Neural progenitor cell (in vitro differentiated cells): ENCODE data around the gene STRN4. TPM values are rescaled to one million over a fixed set of nuclear protein-coding genes. Genes with fewer than 3 reads are reported as not detected.

Experiments used
- DNase-seq: peaks from one replicate; pipeline ENCODE4 v3.0.0-alpha.2; 2016; ENCODE audit warnings: low spot score
- H2AFZ ChIP-seq: fragments of 200-600 bp; sonication (generic); replicated peaks from 2 replicates; pipeline ENCODE4 v1.6.1; 2016; ENCODE audit warnings: antibody characterized with exemption
- H3F3A ChIP-seq: fragments of 200-600 bp; sonication (generic); 2 replicates; pipeline ENCODE4 v1.6.1; 2016; ENCODE audit warnings: antibody characterized with exemption, low read depth
- H3K27ac ChIP-seq: fragments of 200-600 bp; sonication (generic); 2 replicates; pipeline ENCODE4 v1.5.1; 2016; ENCODE audit warnings: mild to moderate bottlenecking
- H3K27me3 ChIP-seq: fragments of 200-600 bp; sonication (generic); 2 replicates; pipeline ENCODE4 v1.6.1; 2016; ENCODE audit warnings: mild to moderate bottlenecking, moderate library complexity
- H3K36me3 ChIP-seq: fragments of 200-600 bp; sonication (generic); 2 replicates; pipeline ENCODE4 v1.5.1; 2016
- H3K4me1 ChIP-seq: fragments of 200-600 bp; sonication (generic); 2 replicates; pipeline ENCODE4 v1.6.1; 2016; ENCODE audit warnings: mixed run types
- H3K4me2 ChIP-seq: fragments of 200-600 bp; sonication (generic); 2 replicates; pipeline ENCODE4 v1.6.1; 2016
- H3K4me3 ChIP-seq: fragments of 200-600 bp; sonication (generic); 2 replicates; pipeline ENCODE4 v1.5.1; 2016
- H3K79me2 ChIP-seq: fragments of 200-600 bp; sonication (generic); 2 replicates; pipeline ENCODE4 v1.6.1; 2016; ENCODE audit warnings: low read depth
- H3K9ac ChIP-seq: fragments of 200-600 bp; sonication (generic); 2 replicates; pipeline ENCODE4 v1.6.1; 2016
- H3K9me3 ChIP-seq: fragments of 200-600 bp; sonication (generic); 2 replicates; pipeline ENCODE4 v1.5.1; 2016; ENCODE audit warnings: low read depth
- H4K20me1 ChIP-seq: fragments of 200-600 bp; sonication (generic); 2 replicates; pipeline ENCODE4 v1.6.1; 2016; ENCODE audit warnings: low read depth
- H3K27ac Mint-ChIP-seq: 3 replicates; pipeline ENCODE4 v1.8.0; 2021; ENCODE audit warnings: mixed read lengths
- H3K27me3 Mint-ChIP-seq: 2 replicates; pipeline ENCODE4 v1.8.0; 2022; ENCODE audit warnings: low read depth, mild to moderate bottlenecking, inconsistent platforms, moderate library complexity, mixed read lengths; ENCODE audit not compliant: insufficient read depth
- H3K36me3 Mint-ChIP-seq: 3 replicates; pipeline ENCODE4 v1.8.0; 2021; ENCODE audit warnings: mixed read lengths
- H3K4me1 Mint-ChIP-seq: 3 replicates; pipeline ENCODE4 v1.8.0; 2021; ENCODE audit warnings: mixed read lengths
- H3K4me3 Mint-ChIP-seq: 3 replicates; pipeline ENCODE4 v1.8.0; 2021; ENCODE audit warnings: mild to moderate bottlenecking, moderate library complexity, mixed read lengths
- H3K9me3 Mint-ChIP-seq: 3 replicates; pipeline ENCODE4 v1.8.0; 2020; ENCODE audit warnings: mixed read lengths
- EZH2 ChIP-seq: fragments of 200-600 bp; sonication (generic); IDR thresholded peaks from 2 replicates; pipeline ENCODE4 v1.6.1; 2017; ENCODE audit warnings: antibody characterized with exemption, mild to moderate bottlenecking, moderate library complexity
- EZH2phosphoT487 ChIP-seq: fragments of 200-600 bp; sonication (generic); IDR thresholded peaks from 2 replicates; pipeline ENCODE4 v1.6.1; 2017; ENCODE audit warnings: antibody characterized with exemption
- total RNA-seq: library from RNA; depleted of rRNA; stranded (reverse); fragments of >200 nt; gene quantifications from 2 replicates; pipeline ENCODE4 v1.2.3, GENCODE V29; 2015; ENCODE audit warnings: low replicate concordance
- TF ChIP-seq, protein P1 (sequence below): fragments of 200-600 bp; sonication (generic); IDR thresholded peaks from 2 replicates; pipeline ENCODE4 v1.5.1; 2017; ENCODE audit warnings: antibody characterized with exemption, mild to moderate bottlenecking

The STRN4 gene
- total RNA-seq, 1 donor from 2014 or later = 54.1 TPM

DNA sequence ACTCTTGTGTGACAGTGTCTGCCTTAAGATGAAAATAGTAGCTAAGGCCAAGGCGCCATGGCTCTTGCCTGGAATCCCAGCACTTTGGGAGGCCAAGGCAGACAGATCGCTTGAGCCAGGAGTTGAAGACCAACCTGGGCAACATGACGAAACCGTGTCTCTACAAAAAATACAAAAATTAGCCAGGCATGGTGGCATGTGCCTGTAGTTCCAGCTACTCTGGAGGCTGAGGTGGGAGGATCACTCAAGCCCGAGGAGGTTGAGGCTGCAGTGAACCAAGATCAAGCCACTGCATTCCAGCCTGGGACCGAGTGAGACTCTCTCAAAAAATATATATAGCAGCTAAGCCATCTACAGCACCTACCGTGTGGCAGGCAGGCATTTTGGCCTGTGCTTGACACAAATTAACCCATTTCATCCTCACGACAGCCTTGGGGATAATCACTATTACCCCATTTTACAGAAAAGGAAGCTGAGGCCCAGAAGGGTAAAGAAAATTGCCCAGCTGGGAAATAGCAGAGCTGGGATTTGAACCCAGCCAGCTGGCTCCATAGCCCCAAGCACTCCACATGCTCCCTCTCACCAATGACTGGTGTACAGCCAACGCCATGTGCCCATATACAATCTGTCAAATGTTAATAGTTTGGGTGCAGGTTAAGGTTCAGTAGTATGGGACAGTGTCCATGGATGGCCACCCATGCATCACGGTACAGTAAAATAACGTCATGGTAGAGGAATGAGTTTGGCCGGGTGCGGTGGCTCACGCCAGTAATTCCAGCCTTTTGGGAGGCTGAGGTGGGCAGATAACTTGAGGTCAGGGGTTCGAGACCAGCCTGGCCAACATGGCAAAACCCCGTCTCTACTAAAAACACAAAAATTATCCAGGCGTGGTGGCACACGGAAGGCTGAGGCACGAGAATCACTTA, 39.1 kb upstream of the STRN4 start:
- Mint-ChIP-seq H3K27ac (no peak overlapping the region), H3K9me3 (no peaks in the 10 kb centered on the region), H3K27me3 (peaks cover 4% of the 10 kb centered on the region), H3K4me3 (peak overlapping the region; percentile 96), H3K36me3 (peaks cover 7% of the 10 kb centered on the region), H3K4me1 (peaks cover 41% of the 10 kb centered on the region)
- H3K9ac ChIP-seq = no peak overlapping the region
- peak overlapping the region; percentile 78 for H3K4me2 ChIP-seq
- peaks cover 22% of the 10 kb centered on the region for H3F3A ChIP-seq
- peaks cover 50% of the 10 kb centered on the region for H4K20me1 ChIP-seq
- H2AFZ ChIP-seq = no peak overlapping the region
- peak overlapping the region; percentile 14 for H3K27ac ChIP-seq
- TF ChIP-seq EZH2 = no peak
- TF ChIP-seq EZH2phosphoT487 = no peak
- TF ChIP-seq, protein P1, sequence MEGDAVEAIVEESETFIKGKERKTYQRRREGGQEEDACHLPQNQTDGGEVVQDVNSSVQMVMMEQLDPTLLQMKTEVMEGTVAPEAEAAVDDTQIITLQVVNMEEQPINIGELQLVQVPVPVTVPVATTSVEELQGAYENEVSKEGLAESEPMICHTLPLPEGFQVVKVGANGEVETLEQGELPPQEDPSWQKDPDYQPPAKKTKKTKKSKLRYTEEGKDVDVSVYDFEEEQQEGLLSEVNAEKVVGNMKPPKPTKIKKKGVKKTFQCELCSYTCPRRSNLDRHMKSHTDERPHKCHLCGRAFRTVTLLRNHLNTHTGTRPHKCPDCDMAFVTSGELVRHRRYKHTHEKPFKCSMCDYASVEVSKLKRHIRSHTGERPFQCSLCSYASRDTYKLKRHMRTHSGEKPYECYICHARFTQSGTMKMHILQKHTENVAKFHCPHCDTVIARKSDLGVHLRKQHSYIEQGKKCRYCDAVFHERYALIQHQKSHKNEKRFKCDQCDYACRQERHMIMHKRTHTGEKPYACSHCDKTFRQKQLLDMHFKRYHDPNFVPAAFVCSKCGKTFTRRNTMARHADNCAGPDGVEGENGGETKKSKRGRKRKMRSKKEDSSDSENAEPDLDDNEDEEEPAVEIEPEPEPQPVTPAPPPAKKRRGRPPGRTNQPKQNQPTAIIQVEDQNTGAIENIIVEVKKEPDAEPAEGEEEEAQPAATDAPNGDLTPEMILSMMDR = no peak
- DNase-seq = no peak
- H3K27me3 ChIP-seq = peaks cover 8% of the 10 kb centered on the region
- peaks cover 72% of the 10 kb centered on the region for H3K79me2 ChIP-seq
- no peaks in the 10 kb centered on the region for H3K9me3 ChIP-seq
- H3K4me3 ChIP-seq = peak overlapping the region; percentile 53
- H3K36me3 ChIP-seq = no peaks in the 10 kb centered on the region
- H3K4me1 ChIP-seq = peaks cover 20% of the 10 kb centered on the region

DNA sequence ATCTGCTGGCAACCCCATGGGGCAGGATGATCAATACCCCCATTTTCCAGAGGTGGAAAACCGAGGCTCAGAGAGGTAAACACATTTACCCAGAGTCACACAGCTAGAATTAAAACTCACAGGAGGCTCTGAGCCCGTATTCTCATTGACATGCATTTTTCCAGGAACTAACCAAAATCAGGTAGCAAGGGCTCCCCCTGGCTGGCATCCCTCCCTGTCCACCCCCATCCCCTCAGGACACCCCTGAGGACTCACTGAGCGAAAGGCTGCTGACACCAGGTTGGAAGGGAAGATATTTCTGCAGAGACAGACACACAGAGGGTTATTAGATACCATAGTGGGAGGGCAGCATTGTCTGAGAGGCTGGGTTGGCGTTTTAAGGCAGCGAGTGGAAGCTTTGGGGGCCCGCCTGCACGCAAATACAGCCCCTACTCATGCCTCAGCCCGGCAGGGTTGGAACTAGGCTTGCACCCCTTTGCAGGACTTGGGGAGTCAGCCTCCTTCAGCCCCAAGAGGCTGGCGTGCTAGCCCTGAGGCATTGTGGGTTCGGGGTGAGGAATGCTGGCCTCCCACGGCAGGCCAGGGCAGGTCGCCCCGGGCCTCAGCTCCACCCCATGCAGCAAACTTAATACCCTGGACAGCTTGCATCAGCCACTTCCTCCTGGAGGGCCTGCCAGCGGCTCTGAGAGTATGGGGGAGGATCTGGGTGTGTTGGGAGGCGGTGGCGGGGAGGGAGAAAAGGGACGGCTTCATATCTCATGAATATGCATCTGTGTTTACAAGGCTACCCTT, 38.2 kb upstream of the STRN4 start:
- Histone ChIP-seq H3K9me3 (no peaks in the 10 kb centered on the region), H4K20me1 (peaks cover 50% of the 10 kb centered on the region), H3K27ac (peak overlapping the region; percentile 14), H2AFZ (no peak overlapping the region), H3F3A (peaks cover 20% of the 10 kb centered on the region), H3K4me1 (peaks cover 20% of the 10 kb centered on the region), H3K36me3 (no peaks in the 10 kb centered on the region), H3K9ac (no peak overlapping the region), H3K4me3 (peak overlapping the region; percentile 53), H3K4me2 (peak overlapping the region; percentile 78), H3K79me2 (peaks cover 72% of the 10 kb centered on the region), H3K27me3 (peaks cover 6% of the 10 kb centered on the region)
- peaks cover 41% of the 10 kb centered on the region for H3K4me1 Mint-ChIP-seq
- H3K27me3 Mint-ChIP-seq = peaks cover 4% of the 10 kb centered on the region
- peak; percentile 74 for DNase-seq
- H3K9me3 Mint-ChIP-seq = no peaks in the 10 kb centered on the region
- H3K36me3 Mint-ChIP-seq = peaks cover 8% of the 10 kb centered on the region
- peak overlapping the region; percentile 77 for H3K4me3 Mint-ChIP-seq
- H3K27ac Mint-ChIP-seq = peak overlapping the region; percentile 94
- TF ChIP-seq, protein P1 = peak; percentile 56
- no peak for TF ChIP-seq EZH2phosphoT487

DNA sequence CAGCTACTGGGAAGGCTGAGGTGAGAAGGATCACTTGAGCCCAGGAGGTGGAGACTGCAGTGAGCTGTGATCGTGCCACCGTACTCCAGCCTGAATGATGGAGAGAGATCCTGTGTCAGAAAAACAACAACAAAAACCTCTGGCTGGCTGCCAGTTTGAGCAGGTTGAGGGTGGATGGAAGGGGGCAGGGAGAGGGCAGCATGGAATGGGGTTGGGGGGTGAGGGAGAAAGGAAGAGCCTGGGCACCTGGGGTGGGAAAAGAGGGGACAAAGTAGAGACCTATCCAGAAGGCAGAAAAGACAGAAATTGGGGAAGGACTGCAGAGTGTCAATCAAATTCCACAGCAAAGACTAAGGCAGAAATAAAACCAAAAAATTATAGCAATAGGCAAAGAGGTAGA, 37.4 kb upstream of the STRN4 start:
- Mint-ChIP-seq H3K9me3 (no peaks in the 10 kb centered on the region), H3K4me1 (peaks cover 41% of the 10 kb centered on the region), H3K4me3 (peak overlapping the region; percentile 77), H3K27me3 (peaks cover 4% of the 10 kb centered on the region), H3K36me3 (peaks cover 10% of the 10 kb centered on the region), H3K27ac (peak overlapping the region; percentile 94)
- H3F3A ChIP-seq = peaks cover 13% of the 10 kb centered on the region
- peaks cover 20% of the 10 kb centered on the region for H3K4me1 ChIP-seq
- H3K9me3 ChIP-seq = no peaks in the 10 kb centered on the region
- H3K27me3 ChIP-seq = no peaks in the 10 kb centered on the region
- TF ChIP-seq, protein P1 = no peak
- TF ChIP-seq EZH2 (no peak), EZH2phosphoT487 (no peak)
- peak overlapping the region; percentile 78 for H3K4me2 ChIP-seq
- peaks cover 72% of the 10 kb centered on the region for H3K79me2 ChIP-seq
- no peak overlapping the region for H2AFZ ChIP-seq
- H3K36me3 ChIP-seq = no peaks in the 10 kb centered on the region
- no peak overlapping the region for H3K27ac ChIP-seq
- no peak overlapping the region for H3K9ac ChIP-seq
- H3K4me3 ChIP-seq = peak overlapping the region; percentile 53
- no peak for DNase-seq
- H4K20me1 ChIP-seq = peaks cover 50% of the 10 kb centered on the region
